HG02943 (cell line): Measurements from ENCODE around the gene HNF4A.
"Not testable (repeated sequence)": the region's sequence is repeated elsewhere in the genome, so short reads cannot be mapped to it uniquely, and the experiment has no call there.

Experiments
- ATAC-seq: cut with Tn5 transposase; IDR thresholded peaks from one replicate; pipeline ENCODE4 v1.9.1; 2021; ENCODE audit warnings: mild to moderate bottlenecking, low read depth, moderate library complexity; ENCODE audit not compliant: unreplicated experiment

Gene HNF4A

DNA sequence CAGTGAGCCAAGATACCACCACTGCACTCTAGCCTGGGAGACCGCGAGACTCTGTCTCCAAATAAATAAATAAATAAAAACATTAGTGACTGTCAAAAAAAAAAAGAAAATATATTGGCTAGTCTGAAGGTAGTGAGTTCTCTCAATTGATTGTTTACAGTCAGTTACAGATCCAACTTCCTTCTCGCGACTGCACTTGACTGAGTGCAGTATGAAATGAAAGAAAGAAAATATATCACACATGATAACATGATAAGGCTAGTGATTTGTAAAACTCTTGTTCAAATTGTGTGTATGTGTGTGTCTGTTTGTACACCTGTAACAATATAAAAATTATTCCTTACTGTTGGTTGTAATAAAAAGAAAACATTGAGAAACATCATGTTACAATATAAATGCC lies 10.8 kb upstream of the HNF4A start:
- ATAC-seq, result no peak

DNA sequence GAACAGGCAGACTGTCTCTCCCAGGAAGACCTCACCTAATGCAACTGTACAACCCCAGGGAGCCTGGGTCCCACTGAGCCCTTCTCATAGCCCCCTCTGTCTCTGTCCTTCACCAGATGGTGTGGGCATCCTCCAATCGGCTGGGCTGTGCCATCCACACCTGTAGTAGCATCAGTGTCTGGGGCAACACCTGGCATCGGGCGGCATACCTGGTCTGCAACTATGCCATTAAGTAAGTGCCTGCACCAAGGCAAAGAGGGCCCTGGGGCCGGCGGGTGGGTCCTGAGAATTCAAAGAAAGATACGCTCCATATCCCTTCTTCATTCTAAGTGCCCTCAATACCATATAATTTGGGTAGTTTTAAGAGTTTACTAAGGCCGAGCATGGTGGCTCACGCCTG lies 10.4 kb upstream of the HNF4A start:
- ATAC-seq, result no peak

DNA sequence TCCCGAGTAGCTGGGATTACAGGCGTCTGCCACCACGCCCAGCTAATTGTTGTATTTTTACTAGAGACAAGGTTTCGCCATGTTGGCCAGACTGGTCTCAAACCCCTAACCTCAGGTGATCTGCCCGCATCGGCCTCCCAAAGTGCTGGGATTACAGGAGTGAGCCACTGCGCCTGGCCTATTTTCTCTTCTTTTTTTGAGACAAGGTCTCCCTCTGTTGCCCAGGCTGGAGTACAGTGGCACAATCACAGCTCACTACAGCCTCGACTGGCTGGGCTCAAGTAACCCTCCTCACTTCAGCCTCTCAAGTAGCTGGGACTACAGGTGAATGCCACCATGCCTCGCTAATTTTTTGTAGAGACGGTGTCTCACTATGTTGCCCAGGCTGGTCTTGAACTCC lies 9.6 kb upstream of the HNF4A start:
- ATAC-seq, result not testable (repeated sequence)

DNA sequence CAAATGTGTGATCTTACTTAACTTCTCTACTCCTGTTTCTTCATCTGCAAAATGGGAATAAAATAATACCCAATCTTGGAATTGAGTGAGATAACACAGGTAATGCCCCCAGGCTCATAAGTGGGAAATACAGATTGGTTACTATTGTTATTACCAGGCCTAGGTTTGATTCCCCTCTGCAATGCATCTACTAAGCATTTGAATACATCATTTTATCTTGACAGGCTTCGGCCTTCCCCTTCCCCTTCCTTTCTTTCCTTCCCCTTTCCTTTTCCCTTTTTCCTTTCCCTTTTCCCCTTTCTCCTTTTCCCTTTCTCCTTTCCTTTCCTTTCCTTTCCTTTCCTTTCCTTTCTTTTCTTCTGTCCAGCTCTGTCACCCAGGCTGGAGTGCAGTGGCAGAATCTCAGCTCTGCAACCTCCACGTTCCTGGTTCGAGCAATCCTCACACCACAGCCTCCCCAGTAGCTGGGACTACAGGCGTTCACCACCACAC lies 7.3 kb upstream of the HNF4A start:
- ATAC-seq, result no peak

DNA sequence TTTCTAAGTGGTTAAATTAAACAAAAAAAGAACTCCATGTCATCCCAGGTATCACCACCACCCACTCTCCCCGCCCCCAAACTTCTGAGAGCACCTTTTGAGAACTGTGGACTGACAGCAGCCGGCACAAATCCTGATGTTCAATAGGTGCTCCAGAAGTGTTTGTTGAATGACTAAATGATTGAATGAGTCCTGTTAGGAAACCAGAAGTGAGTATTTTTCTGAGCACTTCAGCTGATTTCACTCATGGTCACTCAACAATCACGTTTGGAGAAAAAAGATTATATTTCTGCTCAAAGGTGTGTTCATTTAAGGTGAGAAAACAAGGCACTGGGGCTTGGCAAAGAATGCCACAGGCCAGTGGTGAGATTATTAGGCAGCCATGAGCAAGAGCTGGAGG lies 6.2 kb upstream of the HNF4A start:
- ATAC-seq, result no peak

DNA sequence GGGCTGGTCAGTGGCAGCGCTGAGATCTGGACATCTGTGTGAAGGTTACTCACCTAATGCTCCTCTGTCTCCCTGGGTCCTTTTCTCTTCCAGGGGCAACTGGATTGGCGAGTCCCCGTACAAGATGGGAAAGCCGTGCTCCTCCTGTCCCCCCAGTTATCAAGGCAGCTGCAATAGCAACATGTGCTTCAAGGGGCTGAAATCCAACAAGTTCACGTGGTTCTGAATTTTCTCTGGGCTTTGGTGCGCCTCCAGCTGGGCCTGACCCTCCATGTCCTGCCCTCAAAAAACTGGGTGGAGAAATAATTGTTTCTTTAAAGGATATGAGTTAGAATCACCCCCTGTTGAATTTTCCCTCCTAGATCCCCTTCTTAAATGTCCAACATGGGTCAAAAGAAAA lies 4.9 kb upstream of the HNF4A start:
- ATAC-seq, result no peak

DNA sequence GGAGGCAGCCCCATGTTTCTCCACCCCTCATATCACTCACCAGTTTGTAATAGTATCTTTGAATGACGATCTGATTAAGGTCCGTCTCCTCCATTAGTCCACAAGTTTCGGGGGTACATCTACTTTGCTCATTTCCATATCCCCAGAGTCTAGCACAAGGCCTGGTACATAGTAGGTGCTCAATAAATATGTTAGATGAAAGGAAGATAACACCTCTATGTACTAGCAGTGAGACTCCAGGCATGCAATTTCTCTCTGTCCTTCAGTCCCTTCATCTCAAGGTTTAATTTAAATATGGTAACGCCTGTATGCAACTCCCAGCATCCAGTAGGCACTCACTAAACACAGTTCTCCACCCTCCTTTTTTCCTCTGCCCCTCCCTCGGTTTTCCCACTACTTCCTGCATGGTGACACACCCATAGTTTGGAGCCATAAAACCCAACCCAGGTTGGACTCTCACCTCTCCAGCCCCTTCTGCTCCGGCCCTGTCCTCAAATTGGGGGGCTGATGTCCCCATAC lies 461 bp upstream of the HNF4A start:
- no peak for ATAC-seq

DNA sequence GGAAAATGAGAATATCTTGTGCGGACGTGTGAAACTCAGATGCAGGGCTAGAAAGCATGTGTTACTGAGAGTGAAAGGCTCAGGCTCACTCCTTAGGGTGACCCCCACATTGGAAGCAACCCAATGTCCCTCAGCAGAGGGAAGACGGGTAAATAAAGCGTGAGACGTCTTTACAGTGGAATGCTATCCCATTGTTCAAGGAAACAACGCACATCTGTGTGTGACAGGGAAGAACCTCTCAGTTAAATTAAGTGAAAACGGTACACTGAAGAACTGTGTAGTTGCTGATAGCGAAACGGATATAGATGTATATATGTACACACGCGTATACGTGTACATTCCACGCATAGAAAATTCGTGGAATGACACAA lies 839 bp downstream of the HNF4A start:
- no peak for ATAC-seq

DNA sequence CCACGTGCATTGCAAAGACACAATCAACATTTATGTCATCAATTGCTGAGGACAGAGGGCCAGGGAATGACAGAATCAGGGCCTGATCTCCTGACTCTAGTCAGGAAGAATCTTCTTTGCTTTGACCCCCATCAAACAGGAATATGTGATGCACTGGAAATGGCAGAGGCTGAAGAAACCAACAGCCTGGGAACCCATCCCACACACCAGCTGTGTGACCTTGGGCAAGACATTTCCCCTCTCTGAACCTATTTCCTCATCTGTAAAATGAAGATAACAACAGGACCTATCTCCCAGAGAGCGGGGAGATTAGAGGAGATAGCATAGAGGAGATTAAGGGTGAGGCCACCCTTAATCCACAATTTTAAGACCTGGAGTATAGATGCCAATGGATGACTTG lies 1.5 kb downstream of the HNF4A start:
- ATAC-seq, result no peak

DNA sequence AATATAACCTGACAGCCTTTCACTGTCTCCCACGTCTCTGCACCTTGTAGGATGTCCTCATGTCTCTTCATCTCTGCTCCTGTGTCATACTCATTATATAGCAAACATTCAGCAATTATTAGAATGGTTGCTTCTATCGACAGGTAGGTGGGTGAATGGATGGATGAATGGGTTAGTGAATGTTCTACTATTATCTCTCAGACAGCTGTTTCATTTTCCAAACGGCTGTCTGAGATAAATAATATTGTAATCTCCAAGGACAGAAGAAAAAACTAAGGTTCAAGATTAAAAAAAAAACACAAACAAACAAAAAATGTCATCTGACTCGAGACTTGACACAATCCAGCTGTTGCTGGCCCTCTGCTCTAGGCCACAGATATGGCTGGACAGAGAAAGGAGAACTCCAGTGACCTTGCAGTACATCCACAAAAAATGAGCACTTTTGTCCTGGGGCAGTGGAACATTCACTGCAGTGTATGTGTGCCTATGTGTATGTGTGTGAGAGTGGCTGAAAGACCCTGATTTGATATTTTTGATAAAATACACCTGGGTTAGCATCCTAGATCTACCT lies 2.1 kb downstream of the HNF4A start:
- no peak for ATAC-seq

DNA sequence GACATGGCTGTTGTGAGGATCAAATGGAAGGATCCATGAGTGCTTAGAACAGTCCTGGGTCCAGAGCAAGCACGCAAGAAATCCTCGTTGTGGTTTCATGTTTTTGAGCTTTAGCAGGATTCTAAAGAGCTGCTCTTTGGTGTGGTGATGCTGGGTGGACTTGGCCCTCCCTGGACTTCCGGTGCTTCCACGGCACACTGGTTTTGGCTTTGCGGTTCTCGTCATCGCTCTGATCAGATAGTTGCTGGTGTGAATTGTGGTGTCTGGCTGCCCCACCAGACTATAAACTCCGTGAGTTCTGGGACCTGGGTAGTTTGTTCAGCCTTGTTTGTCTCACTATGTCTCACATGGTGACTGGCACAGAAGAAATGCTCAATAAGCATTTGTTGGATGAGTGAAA lies 3.3 kb downstream of the HNF4A start:
- ATAC-seq, result no peak

DNA sequence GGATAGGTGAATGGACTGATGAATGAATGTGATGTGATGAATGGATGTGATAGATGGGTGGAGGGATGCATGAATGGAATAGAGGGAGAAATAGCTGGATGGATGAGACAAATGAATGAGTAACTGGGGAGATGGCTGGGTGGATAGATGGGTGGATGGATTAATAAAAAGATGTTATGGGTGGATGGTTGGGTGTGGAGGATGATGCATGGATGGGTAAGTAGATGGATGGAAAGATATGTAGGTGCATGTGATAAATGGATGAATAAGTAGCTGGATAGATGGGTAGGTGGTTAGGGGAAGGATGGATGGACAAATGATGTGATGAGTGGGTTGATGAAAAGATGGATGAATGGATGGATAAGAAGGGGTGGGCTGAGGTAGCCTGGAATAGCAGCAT lies 4.7 kb downstream of the HNF4A start:
- no peak for ATAC-seq

DNA sequence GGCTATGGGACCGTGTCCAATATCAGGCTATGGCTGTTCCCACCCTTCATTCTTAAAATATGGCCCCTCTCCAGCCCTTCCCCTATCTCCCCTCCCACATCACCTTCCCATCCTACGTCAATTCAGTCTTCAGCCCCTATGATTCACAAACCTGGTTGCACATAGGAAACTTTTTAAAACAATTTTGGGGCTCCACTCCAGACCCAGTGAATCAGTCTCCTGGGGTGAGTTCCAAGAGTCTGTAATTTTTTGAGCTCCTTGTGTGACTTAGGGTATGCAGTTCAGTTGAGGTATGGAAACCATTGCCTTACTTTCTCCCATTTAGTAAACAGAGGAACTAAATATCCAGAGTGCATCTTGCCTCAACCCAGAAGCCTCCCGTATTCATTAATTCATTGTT lies 5.5 kb downstream of the HNF4A start:
- no peak for ATAC-seq

DNA sequence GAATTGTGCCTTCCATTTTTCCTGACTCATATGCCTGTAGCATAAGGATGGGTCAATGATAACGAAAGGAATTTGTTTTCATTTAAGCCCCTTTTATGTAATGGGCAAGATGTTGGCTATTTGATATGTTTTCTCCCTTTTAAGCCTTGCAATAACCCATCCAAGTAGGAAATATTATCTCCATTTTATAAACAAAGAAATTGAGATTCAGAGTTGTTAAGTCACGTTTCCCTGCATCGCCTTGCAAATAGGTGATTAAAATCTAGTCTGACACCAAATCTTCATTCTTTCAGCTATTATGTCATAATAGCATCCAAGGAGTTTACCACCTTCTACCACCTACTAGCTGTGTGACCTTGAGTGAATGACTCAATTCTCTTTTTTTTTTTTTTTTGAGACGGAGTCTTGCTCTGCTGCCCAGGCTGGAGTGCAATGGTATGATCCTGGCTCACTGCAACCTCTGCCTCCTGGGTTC lies 7.0 kb downstream of the HNF4A start:
- ATAC-seq, result no peak

DNA sequence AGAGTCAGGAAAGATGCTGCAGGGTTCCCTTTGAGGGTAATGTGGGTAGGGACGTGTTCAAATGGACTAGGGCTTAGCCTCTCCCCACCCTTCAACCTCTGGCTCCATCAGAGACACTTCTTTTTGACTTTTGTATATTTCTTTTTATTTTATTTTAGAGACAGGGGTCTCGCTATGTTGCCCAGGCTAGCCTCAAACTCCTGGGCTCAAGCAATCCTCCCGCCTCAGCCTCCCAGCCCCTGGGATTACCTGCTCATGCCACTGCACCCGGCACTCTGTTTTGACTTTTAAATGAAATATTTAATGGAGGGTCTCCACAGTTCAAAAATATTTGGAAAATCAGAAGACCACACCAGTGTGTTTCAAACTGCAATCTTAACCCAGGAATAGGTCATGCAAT lies 8.6 kb downstream of the HNF4A start:
- no peak for ATAC-seq

DNA sequence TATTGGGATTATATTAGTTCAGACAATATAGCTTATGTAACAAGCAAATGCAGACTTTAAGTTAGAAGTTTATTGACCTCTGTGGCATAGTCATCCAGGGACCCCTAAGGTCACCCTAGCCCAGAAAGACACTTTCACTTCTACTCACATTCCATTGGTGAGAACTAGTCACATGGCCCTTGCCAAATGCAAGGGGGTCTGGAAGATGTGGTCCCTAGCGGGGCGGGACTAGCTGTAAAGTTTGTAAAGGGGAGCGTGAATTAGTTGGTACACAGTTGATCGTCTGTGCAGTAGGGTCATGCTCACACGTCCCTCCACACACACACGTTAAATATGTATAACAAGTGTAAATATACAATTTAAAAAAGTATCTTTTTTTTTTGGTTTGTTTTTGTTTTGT lies 9.3 kb downstream of the HNF4A start:
- no peak for ATAC-seq

DNA sequence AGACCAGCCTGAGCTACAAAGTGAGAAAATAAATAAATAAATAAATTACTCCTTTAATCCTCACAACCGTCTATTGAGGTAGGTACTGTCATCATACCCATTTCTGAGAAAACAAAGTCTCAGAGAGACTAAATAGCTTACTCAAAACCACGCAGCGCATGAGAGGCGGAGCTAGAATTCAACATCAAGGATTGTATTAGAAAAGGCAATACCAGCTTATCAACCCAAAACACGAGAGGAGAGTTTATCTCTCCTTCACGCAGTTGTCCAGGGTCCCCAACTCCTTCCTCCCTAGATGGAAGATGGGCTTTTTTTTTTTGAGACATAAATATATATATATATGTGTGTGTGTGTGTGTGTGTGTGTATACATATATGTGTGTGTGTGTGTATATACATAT lies 12.2 kb downstream of the HNF4A start:
- ATAC-seq, result no peak

DNA sequence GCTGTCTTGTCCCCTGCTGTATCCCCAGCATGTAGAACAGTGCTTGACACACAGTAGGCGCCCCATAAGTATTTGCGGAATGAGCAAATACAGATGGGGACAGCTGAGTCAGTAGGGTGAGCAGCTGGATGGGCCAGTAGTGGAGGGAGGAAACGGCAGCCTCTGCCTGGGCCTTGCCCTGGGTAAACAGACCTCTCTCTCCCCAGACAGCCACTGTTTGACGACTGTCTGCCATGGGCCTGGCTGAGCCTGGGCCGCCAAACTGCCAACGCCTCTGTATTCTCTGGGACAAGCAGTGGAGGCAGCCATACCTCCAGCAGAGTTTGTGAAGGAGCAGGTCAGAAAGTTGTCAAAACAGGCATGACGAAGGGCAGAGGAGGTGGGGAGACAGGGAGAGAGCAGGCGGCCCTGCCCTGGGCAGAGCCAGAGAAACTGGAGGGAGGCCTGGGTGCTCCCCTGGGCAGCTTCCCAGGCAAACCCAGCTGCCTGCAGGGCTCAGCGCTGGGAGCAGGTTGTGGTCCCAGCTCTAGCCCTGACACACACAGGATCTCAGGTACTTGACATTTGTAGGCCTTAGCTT lies 15.2 kb downstream of the HNF4A start:
- ATAC-seq, result no peak

DNA sequence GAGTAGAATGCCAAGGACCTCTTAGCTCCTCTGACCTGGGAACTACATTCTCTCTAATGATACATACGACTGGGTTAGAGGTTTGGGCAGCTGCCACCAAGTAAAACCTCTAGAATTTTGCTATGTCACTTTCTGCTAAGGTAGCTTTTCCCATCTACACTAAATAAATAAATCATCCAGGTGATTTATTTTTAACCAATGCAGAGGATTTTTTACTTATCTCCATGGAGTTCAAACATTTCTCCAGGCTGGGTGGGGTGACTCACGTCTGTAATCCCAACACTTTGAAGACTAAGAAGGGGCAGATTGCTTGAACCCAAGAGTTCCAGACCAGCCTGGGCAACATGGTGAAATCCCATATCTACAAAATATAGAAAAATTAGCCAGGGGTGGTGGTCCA lies 27.1 kb downstream of the HNF4A start:
- no peak for ATAC-seq

DNA sequence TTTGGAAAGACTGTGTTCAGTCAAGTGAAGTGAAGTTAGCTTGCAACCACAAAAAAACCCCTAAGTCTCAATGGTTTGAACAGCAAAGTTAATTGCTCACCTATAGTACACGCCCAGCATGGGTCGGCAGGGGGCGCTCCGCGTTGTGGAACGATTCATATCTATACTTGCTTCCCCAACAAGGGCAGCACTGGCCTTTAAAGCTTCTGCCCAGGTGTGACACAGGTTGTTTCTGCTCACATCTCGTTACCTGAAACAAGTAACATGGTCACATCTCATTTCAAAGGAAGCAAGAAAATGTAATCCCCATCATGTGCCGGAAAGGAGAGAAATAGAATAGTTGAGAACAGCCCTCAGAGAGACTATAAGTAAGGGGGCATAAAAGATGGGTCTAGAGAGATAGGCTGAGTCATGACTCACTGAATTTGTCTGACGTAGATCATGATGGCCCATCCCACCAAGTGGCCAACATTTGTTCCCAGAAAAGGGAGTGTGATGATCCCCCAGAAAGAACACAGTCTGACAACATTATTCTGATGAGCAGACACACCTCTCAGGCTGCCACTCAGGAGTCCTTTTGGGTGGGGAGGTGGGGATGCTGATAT lies 29.0 kb downstream of the HNF4A start:
- no peak for ATAC-seq

DNA sequence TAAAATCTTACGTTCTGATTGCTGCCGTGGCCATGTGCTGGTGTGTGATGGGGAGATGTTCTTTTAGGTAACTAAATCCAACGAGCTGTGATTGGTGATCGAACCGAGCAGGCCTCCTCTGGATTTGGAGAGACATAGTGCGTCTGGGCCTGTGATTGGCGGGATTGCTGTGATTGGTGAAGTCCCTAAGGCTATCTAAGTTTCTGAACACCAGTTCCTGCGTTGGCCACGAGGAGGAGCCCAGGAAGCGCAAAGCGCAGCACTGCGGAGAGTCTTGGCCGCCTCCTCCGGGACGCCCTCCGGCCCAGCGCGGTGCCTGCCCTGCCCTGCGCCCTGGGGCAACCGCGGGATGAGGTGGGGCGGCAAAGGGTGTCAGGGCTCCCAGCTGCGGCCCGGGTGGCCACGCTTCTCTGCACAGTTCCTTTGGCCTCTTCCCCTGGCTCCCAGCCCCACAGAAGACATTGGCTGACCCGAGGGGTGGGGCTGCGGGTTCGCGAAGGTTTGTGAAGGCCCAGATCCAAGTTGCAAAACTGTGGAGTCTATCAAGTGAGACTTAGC lies 33.0 kb downstream of the HNF4A start:
- ATAC-seq, result no peak

DNA sequence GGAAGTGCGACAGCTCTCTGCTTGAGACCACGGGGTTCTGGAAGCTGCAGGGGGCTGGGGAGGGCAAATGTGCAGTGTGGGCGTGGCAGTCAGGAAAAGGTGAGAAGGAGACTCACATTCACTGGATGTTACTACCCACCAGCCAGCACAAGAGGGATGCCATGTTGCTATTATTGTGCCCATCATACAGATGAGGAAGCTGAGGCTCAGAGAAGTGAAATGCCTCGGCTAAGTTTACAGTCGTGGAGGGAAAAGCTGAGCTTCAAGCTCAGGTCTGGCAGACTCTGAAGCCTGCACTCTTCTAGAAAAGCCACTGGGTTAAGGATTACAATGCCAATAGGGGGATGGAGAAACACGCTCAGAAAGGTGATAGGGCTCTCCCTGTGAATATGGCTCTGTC lies 34.4 kb downstream of the HNF4A start:
- ATAC-seq, result no peak
